IMR-90 (cell line): ENCODE measurements around the gene RNU5D-1. TPM values are rescaled to one million over a fixed set of nuclear protein-coding genes. Genes with fewer than 3 reads are reported as not detected.
"Not testable (repeated sequence)": the region's sequence is repeated elsewhere in the genome, so short reads cannot be mapped to it uniquely, and the experiment has no call there.

ENCODE experiments used
- ATAC-seq: fragments of 200-7000 bp; cut with Tn5 transposase; 2 replicates; pipeline ENCODE4 v1.9.1; 2020; ENCODE audit warnings: low read depth, mild to moderate bottlenecking, moderate library complexity
- BruUV-seq: library from RNA; stranded (reverse); fragments of 400-500 nt; replicated peaks from 2 replicates; lab custom pipeline; 2021; lab: Mats Ljungman, UMichigan
- CTCF ChIA-PET: fragments of 300-600 bp; formaldehyde crosslinking; extraction: SDS; loops from one replicate; lab custom pipeline; 2021; ENCODE audit warnings: antibody characterized with exemption; lab: Yijun Ruan, JAX
- POLR2A ChIA-PET: fragments of 300-600 bp; sonication (Branson Sonifier 250); formaldehyde crosslinking; loops from one replicate; lab custom pipeline; 2022; ENCODE audit warnings: antibody characterized with exemption; ENCODE audit not compliant: unreplicated experiment; lab: Charles Lee
- DNase-seq: peaks from one replicate; pipeline ENCODE4 v3.0.0; 2013
- H2AFZ ChIP-seq: replicated peaks from 2 replicates; pipeline ENCODE3; 2013; ENCODE audit warnings: low read length, mild to moderate bottlenecking; ENCODE audit not compliant: poor library complexity
- H2AK5ac ChIP-seq: 2 replicates; pipeline ENCODE4 v1.6.1; 2013; ENCODE audit warnings: low read depth, low read length, inconsistent platforms
- H2AK9ac ChIP-seq: replicated peaks from 2 replicates; pipeline ENCODE3; 2013; ENCODE audit warnings: mild to moderate bottlenecking, low read depth, low read length, moderate library complexity; ENCODE audit not compliant: poor library complexity
- H2BK120ac ChIP-seq: 2 replicates; pipeline ENCODE4 v1.6.1; 2013; ENCODE audit warnings: low read depth, low read length, inconsistent platforms
- H2BK15ac ChIP-seq: 3 replicates; pipeline ENCODE4 v1.6.1; 2013; ENCODE audit warnings: low read depth, low read length, inconsistent platforms
- H2BK20ac ChIP-seq: 2 replicates; pipeline ENCODE4 v1.6.1; 2013; ENCODE audit warnings: low read depth, mild to moderate bottlenecking, inconsistent platforms, low read length, moderate library complexity
- H2BK5ac ChIP-seq: 2 replicates; pipeline ENCODE4 v1.6.1; 2013; ENCODE audit warnings: mild to moderate bottlenecking, low read depth, low read length, inconsistent platforms; ENCODE audit not compliant: poor library complexity, severe bottlenecking
- H3K14ac ChIP-seq: replicated peaks from 2 replicates; pipeline ENCODE4 v1.6.1; 2013; ENCODE audit warnings: low read depth, low read length, inconsistent platforms
- H3K18ac ChIP-seq: 2 replicates; pipeline ENCODE4 v1.6.1; 2013; ENCODE audit warnings: low read depth, low read length, control low read depth
- H3K23ac ChIP-seq: 2 replicates; pipeline ENCODE4 v1.6.1; 2013; ENCODE audit warnings: low read depth, low read length, inconsistent platforms
- H3K27ac ChIP-seq: 2 replicates; pipeline ENCODE4 v1.5.1; 2013; ENCODE audit warnings: mild to moderate bottlenecking, control low read depth, low read length; ENCODE audit not compliant: insufficient read depth
- H3K27me3 ChIP-seq: 2 replicates; pipeline ENCODE4 v1.6.1; 2013; ENCODE audit warnings: low read length; ENCODE audit not compliant: control insufficient read depth, insufficient read depth
- H3K36me3 ChIP-seq: 2 replicates; pipeline ENCODE4 v1.6.1; 2013; ENCODE audit warnings: low read length, mixed read lengths; ENCODE audit not compliant: control insufficient read depth, insufficient read depth
- H3K4ac ChIP-seq: 2 replicates; pipeline ENCODE4 v1.6.1; 2013; ENCODE audit warnings: low read depth, low read length, inconsistent platforms
- H3K4me1 ChIP-seq: 2 replicates; pipeline ENCODE4 v1.6.1; 2013; ENCODE audit warnings: low read length, mixed read lengths; ENCODE audit not compliant: control insufficient read depth, insufficient read depth
- H3K4me2 ChIP-seq: 2 replicates; pipeline ENCODE4 v1.6.1; 2013; ENCODE audit warnings: low read depth, mild to moderate bottlenecking, control low read depth, low read length, moderate library complexity
- H3K4me3 ChIP-seq: 2 replicates; pipeline ENCODE4 v1.5.1; 2013; ENCODE audit warnings: low read depth, mild to moderate bottlenecking, control low read depth, low read length, moderate library complexity; ENCODE audit not compliant: insufficient read depth
- H3K56ac ChIP-seq: 2 replicates; pipeline ENCODE4 v1.6.1; 2013; ENCODE audit warnings: low read length, inconsistent platforms; ENCODE audit not compliant: insufficient read depth; ENCODE audit errors: extremely low read depth
- H3K79me1 ChIP-seq, 2 experiments: 2 replicates each; pipeline ENCODE4 v1.6.1; 2013; ENCODE audit warnings: low read length in 2 of 2, inconsistent platforms in 1 of 2, low read depth in 1 of 2
- H3K9ac ChIP-seq: 2 replicates; pipeline ENCODE4 v1.6.1; 2013; ENCODE audit warnings: low read depth, low read length, control low read depth
- H3K9me1 ChIP-seq: 2 replicates; pipeline ENCODE4 v1.6.1; 2013; ENCODE audit warnings: low read length, inconsistent platforms; ENCODE audit not compliant: insufficient read depth
- H3K9me3 ChIP-seq: 2 replicates; pipeline ENCODE4 v1.6.1; 2013; ENCODE audit warnings: low read length; ENCODE audit not compliant: control insufficient read depth, insufficient read depth
- H4K20me1 ChIP-seq: 2 replicates; pipeline ENCODE4 v1.6.1; 2013; ENCODE audit warnings: low read length, inconsistent platforms; ENCODE audit not compliant: insufficient read depth
- H4K5ac ChIP-seq: 2 replicates; pipeline ENCODE4 v1.6.1; 2013; ENCODE audit warnings: mild to moderate bottlenecking, low read depth, low read length, control low read depth
- H4K8ac ChIP-seq, 2 experiments: 2 replicates each; pipeline ENCODE4 v1.6.1; 2013; ENCODE audit warnings: low read depth in 2 of 2, low read length in 2 of 2, control low read depth in 1 of 2, inconsistent platforms in 1 of 2
- H4K91ac ChIP-seq: 2 replicates; pipeline ENCODE4 v1.6.1; 2013; ENCODE audit warnings: low read depth, low read length, inconsistent platforms; ENCODE audit not compliant: insufficient read depth
- WGBS, 2 experiments: methylation state at CpG; one replicate each; pipeline versions ENCODE4 v1.1.5 to v1.1.7; 2013; ENCODE audit warnings: missing lambda C conversion rate in 2 of 2; ENCODE audit not compliant: insufficient read length in 1 of 2; ENCODE audit errors: extremely low coverage in 2 of 2; 5-methylcytosine and 5-hydroxymethylcytosine counted together
- dilution Hi-C: fragments of 300-500 bp; cut with HindIII; formaldehyde crosslinking; loops from one replicate; pipeline ENCODE4 v1.14.3; 2018; ENCODE audit warnings: low sequenced_read_pairs; ENCODE audit not compliant: unreplicated experiment
- in situ Hi-C: fragments of 300-500 bp; cut with MboI; formaldehyde crosslinking; loops from 3 replicates; pipeline ENCODE4 v1.14.3; 2019; ENCODE audit warnings: low sequenced_read_pairs, inconsistent platforms, mixed read lengths
- intact Hi-C: fragments of 100-400 bp; cut with micrococcal nuclease; formaldehyde crosslinking; loops from 2 replicates; pipeline ENCODE4 v1.10.0; 2022
- polyA plus RNA-seq, 3 experiments: library from polyadenylated mRNA; depleted of rRNA; stranded (reverse); fragments of >200 nt; gene quantifications; 2 replicates each; pipeline ENCODE4 v1.2.3, GENCODE V29; 2012; ENCODE audit warnings: low replicate concordance in 1 of 3
- total RNA-seq: library from RNA; depleted of rRNA; stranded (reverse); fragments of >200 nt; gene quantifications from 2 replicates; pipeline ENCODE4 v1.2.3, GENCODE V29; 2012

Gene RNU5D-1
- total and polyA plus RNA-seq, 2 of the 4 experiments (the other 2 are of a cell fraction), result not detected

- H3K18ac ChIP-seq, H3K9me3 ChIP-seq, H3K27me3 ChIP-seq, H3K4me3 ChIP-seq, BruUV-seq, H3K4me1 ChIP-seq, H3K9me1 ChIP-seq, H3K14ac ChIP-seq, H3K4ac ChIP-seq, H2BK120ac ChIP-seq, POLR2A ChIA-PET, dilution Hi-C loops, H4K91ac ChIP-seq, H4K8ac ChIP-seq, H2AK5ac ChIP-seq, H4K5ac ChIP-seq, H3K27ac ChIP-seq, H4K20me1 ChIP-seq, H3K4me2 ChIP-seq, H2BK15ac ChIP-seq, H3K56ac ChIP-seq, intact Hi-C loops, H2AK9ac ChIP-seq, H3K9ac ChIP-seq, DNase-seq, H2BK5ac ChIP-seq, in situ Hi-C loops, H3K79me1 ChIP-seq, H3K23ac ChIP-seq, H2BK20ac ChIP-seq, ATAC-seq: not testable (repeated sequence)
- peaks cover 25% of the 10 kb centered on the region for H3K36me3 ChIP-seq
- WGBS, 2 experiments, result 96% methylated on average over 3 of the region's 6 CpGs; no CpG with 5 or more reads in 1 of the 2 experiments
- CTCF ChIA-PET, result interaction anchor here (0.6 kb wide), 1 partner anchor 36 kb away, joined by 3 read pairs; no protein-coding TSS in a partner anchor
- peak overlapping the region; percentile 21 for H2AFZ ChIP-seq
Measured at GRCh38 chr1:44766421-44766820, 35.5 kb upstream of the RNU5D-1 start.
